Kidney epithelial cell (primary cell): ENCODE results near the gene VWCE. TPM values are rescaled to one million over a fixed set of nuclear protein-coding genes. Genes with fewer than 3 reads are reported as not detected.
"Not testable (repeated sequence)": the region's sequence is repeated elsewhere in the genome, so short reads cannot be mapped to it uniquely, and the experiment has no call there.

ENCODE experiments used
- DNase-seq: peaks from one replicate; pipeline ENCODE4 v3.0.0-alpha.2; 2010; ENCODE audit warnings: low read depth
- H3K27me3 ChIP-seq: 2 replicates; pipeline ENCODE4 v1.6.0; 2011; ENCODE audit warnings: low read length; ENCODE audit not compliant: control insufficient read depth, insufficient read depth
- H3K36me3 ChIP-seq: 2 replicates; pipeline ENCODE4 v1.5.1; 2011; ENCODE audit warnings: low read length; ENCODE audit not compliant: control insufficient read depth, insufficient read depth
- H3K4me3 ChIP-seq: 2 replicates; pipeline ENCODE4 v1.5.1; 2011; ENCODE audit warnings: low read depth, mild to moderate bottlenecking, control low read depth, low read length
- total RNA-seq: library from RNA; depleted of rRNA; stranded (reverse); fragments of >200 nt; gene quantifications from 2 replicates; pipeline ENCODE4 v1.2.3, GENCODE V29; 2015

VWCE gene
- total RNA-seq, 1 donor from 2014 or later: 8.3 TPM

DNA sequence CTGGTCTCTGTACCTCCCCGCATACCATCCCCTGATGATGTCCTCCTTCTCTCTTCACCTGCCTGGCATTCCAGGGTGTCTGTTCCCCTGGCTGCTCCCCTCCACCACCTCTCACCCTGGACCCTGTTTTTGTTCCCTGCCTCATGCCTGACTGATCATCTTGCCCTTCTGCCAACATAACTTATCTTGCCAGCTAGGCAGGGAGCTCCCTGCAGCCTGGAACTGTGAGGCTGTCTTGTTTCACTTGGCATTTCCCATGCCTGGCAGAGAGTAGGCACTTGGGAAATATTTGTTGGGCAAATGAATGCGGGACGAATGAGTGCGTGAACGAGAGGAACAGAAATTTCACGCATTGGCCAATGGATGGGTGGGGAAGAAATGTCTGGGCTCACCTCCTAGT is 84.5 kb downstream of the VWCE start:
- H3K4me3 ChIP-seq, DNase-seq, H3K27me3 ChIP-seq, H3K36me3 ChIP-seq: not testable (repeated sequence)

Other genes with a start within 250 kb of the VWCE start
- not detected in 2 replicates for gene CD5, start 192.8 kb downstream of the VWCE start, total RNA-seq
- gene VPS37C, start 133.9 kb downstream of the VWCE start, total RNA-seq: 24.4 and 27.8 TPM in 2 replicates
- gene PGA3, start 91.8 kb downstream of the VWCE start, total RNA-seq: not detected in 2 replicates
- gene PGA4, start 73.0 kb downstream of the VWCE start, total RNA-seq: not detected in 2 replicates
- not detected in 2 replicates for gene PGA5, start 54.1 kb downstream of the VWCE start, total RNA-seq
- 163 and 165 TPM in 2 replicates for gene DDB1, start 37.8 kb upstream of the VWCE start, total RNA-seq
- 35.2 and 58.8 TPM in 2 replicates for gene TKFC, start 37.9 kb upstream of the VWCE start, total RNA-seq
- 30.2 and 39.0 TPM in 2 replicates for gene CYB561A3, start 66.6 kb upstream of the VWCE start, total RNA-seq
- gene TMEM138, start 67.1 kb upstream of the VWCE start, total RNA-seq: 28.0 and 38.8 TPM in 2 replicates
- gene TMEM216, start 97.3 kb upstream of the VWCE start, total RNA-seq: 15.9 and 18.3 TPM in 2 replicates
- gene CPSF7, start 134.7 kb upstream of the VWCE start, total RNA-seq: 47.5 and 53.9 TPM in 2 replicates
- gene SDHAF2, start 134.8 kb upstream of the VWCE start, total RNA-seq: 32.6 and 35.5 TPM in 2 replicates
- gene LRRC10B, start 213.4 kb upstream of the VWCE start, total RNA-seq: 0.25 TPM in 1 of 2 replicates, not detected in the other